HFF-Myc (cell line): ENCODE data around the gene NR2C2.
"Not testable (repeated sequence)": the region's sequence is repeated elsewhere in the genome, so short reads cannot be mapped to it uniquely, and the experiment has no call there.

ENCODE experiments used
- DNase-seq: peaks from one replicate; pipeline ENCODE4 v3.0.0-alpha.2; 2011; ENCODE audit warnings: low read depth; ENCODE audit errors: extremely low read depth
- H3K4me3 ChIP-seq: replicated peaks from 2 replicates; pipeline ENCODE4 v1.5.1; 2011; ENCODE audit warnings: low read depth, mild to moderate bottlenecking, control low read depth, low read length
- CTCF ChIP-seq: IDR thresholded peaks from 2 replicates; pipeline ENCODE4 v1.5.1; 2012; ENCODE audit warnings: mild to moderate bottlenecking, low read depth, low read length, control low read depth; ENCODE audit errors: missing control alignments

Gene NR2C2

GRCh38 chr3:14991818-14992612 is 44.6 kb downstream of the NR2C2 start:
- TF ChIP-seq CTCF: no peak

GRCh38 chr3:14997941-14998340 is 50.6 kb downstream of the NR2C2 start:
- TF ChIP-seq CTCF: no peak
- no peak for DNase-seq
- no peak overlapping the region for H3K4me3 ChIP-seq

More at GRCh38 chr3:14991818-14992612, 44.6 kb downstream of the NR2C2 start:
- no peak overlapping the region for H3K4me3 ChIP-seq
- DNase-seq: no peak

GRCh38 chr3:14999182-14999581 is 51.8 kb downstream of the NR2C2 start:
- DNase-seq: not testable (repeated sequence)

DNA sequence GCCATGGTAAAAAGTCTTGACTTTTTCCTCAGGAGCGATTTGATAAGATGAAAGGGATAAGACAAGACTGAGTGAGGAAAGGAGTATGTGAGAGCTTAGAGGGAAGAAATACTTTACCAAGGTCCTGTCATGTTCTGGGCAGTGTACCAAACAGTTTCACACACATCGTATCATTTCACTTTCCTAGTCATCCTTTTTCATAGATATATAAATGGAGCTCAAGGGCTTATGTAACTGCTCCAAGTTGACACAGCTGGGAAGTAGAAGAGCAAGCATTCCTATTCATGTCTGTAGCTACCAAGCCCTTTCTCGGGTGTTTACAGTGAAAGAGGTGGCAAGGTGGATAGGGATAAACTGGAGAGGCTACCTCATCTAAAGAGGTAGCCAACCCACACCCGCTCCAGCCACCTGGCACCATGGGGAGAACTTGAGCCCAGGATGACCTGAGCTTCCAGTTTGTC is 60.3 kb downstream of the NR2C2 start:
- DNase-seq: no peak

More at GRCh38 chr3:14999182-14999581, 51.8 kb downstream of the NR2C2 start:
- not testable (repeated sequence) for H3K4me3 ChIP-seq

DNA sequence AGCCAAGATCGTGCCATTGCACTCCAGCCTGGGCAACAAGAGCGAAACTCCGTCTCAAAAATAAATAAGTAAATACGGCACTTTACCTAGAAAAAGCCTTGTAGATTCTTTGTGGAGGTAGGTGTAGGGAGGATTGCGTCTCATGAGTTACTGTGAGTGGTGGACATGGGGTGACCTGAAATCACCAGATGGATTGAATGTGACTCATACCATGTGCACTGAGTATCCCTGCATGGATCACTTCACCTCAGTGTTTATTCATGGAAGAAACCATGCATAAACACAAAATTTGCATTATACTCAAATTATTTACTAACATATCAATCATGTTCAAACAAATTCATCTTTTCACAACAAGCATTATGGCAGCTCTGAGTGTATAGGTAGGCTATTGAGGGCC is 61.8 kb downstream of the NR2C2 start:
- H3K4me3 ChIP-seq: no peak overlapping the region
- DNase-seq: no peak
- TF ChIP-seq CTCF: no peak

More for the DNA sequence above, 60.3 kb downstream of the NR2C2 start:
- H3K4me3 ChIP-seq: no peak overlapping the region
- no peak for TF ChIP-seq CTCF

DNA sequence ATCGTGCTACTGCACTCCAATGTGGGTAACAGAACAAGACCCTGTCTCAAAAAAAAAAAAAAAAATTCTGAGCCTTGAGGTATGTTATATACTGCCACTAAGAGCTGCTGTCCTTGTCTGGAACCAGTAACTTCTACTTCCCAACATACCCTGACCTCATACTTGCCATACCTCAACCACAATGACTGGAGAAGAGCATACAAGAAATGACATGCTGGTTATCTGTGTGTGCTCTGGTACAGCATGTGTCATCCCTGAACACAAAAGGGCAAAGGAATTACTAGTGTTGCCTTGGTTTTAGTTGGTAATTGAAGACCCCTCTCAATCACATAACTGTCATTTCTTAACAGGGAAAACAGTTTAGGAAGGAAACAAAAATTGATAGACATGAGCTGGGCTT is 63.3 kb downstream of the NR2C2 start:
- DNase-seq: no peak
- no peak overlapping the region for H3K4me3 ChIP-seq
- TF ChIP-seq CTCF: no peak

- DNase-seq: no peak
- no peak for TF ChIP-seq CTCF
- no peak overlapping the region for H3K4me3 ChIP-seq
Measured at GRCh38 chr3:15011174-15011573, 63.8 kb downstream of the NR2C2 start.
